Right forelimb (tissue), 1 donor: Measurements from ENCODE around the gene LRRC8D.

Experiments used
- DNase-seq: peaks from one replicate; pipeline ENCODE4 v3.0.0-alpha.2; 2018

The LRRC8D gene

DNA sequence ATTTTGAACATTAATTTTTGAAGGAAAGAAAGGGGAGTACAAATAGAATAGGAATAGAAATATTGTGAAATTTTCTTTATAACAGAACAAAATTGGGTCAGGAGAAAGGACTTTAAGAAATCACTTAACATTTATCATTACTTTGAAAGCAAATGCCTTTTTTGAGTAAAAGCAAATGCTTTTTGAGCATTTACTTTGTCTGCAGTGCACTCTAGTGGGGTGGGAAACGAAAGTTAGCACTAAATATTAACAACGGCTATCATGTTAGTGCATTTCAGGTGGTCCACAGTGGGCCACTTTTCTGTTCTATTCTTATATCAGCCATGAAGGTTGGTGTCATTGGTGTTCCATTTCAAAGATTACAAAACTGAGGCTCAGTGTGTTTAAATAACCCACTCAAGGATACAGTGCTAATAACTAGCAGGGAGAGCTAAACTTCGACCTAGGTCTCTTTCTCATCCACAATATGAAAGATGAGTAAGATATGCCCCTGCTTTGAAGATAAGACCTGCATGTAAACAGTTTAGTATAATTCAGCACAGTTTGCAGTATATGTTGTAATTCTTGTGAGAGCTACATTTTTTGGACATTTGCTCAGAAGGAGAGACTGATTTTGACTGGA lies 13.4 kb downstream of the LRRC8D start:
- DNase-seq, result no peak

DNA sequence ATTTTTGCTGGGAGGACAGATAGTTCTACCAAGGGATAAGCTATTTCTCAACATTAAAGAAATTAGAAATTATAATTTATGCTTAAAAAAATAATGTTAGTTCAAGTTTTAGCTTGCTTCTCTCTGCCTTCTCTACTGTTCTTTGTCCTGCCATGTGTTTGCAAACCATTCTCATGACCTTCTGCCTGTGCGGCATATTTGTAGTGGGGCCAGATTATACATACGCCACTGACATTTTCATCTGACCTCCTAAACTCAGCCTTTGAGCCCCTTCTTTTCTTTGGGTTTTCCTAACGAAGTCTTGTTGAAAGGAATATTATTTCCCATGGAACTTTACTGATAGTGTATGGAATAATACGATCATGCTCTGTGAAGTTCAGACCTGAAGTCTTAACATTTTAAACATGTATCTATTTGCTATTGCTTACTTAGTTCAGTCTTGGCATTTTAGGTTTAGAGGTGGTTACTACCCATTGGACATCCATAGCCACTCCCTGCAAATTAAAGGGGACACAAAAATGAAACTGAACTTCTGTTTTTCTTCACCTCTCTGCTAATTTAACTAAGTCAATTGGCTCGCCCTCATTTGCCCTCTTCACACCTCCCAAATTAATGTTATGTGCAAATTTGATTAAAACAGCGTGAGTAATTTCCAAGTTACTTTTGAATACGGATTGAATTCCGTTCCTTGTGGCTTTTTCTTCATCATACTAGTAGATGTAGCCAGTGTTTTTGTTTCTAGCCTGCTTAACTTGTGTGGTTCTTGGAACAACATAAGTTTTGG lies 15.6 kb downstream of the LRRC8D start:
- DNase-seq, result no peak

DNA sequence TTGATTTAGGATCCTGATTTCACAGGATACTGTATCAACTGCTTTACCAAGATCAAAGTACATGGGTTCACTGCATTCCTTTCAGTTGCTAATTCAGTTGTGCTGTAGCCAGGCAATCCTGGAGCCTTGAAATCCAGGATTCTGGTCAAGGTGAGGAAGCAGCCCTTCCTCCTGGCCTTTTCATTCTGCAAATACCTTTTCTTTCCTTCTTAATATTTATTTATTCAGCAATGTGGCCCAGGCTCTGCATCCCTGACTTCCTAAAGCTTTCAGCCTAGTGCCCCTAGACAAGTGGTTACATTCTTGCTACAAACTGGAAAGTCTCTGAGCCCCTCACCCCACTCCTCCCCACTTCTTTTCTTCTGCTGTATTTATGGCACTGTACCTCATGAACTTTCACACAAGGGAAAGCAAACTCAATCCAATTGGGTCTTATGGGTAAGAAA lies 16.2 kb downstream of the LRRC8D start:
- DNase-seq, result no peak

DNA sequence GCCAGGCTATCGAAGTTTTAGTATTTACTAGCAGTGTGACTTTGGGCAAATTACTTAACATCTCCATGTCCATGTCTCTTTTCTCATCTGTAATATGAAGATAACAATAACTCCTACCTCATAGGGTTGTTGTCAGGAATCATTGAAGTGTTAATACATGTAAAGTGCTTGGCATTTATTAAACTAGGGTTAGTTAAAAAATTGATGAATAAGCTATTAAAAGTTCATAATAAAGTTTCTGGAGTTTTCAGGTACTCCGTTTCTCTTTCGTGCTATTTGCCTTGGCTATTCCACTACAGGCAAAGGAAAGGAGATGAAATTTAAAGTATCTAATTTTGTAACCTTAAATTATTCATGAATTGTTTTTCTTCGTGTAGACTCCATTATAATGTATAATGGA lies 16.7 kb downstream of the LRRC8D start:
- DNase-seq, result no peak

DNA sequence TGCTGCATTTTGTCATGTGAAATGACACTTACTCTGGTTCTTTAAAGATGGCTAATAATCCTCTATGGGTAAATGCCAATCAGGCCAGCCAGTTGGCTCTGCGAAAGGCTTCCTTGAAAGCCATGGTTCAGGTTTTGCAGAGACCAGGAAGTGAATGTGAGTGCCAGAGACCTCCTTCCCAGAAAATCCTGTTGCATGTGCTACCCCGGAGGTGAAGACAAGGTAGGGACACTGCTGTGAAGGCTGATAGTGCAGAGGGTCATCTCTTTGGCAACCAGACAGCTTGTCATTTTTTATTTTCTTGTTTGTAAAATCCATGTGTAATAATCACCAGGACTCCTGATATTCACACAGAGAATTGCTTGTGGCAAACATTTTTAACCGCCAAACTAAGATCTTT lies 18.7 kb downstream of the LRRC8D start:
- no peak for DNase-seq

DNA sequence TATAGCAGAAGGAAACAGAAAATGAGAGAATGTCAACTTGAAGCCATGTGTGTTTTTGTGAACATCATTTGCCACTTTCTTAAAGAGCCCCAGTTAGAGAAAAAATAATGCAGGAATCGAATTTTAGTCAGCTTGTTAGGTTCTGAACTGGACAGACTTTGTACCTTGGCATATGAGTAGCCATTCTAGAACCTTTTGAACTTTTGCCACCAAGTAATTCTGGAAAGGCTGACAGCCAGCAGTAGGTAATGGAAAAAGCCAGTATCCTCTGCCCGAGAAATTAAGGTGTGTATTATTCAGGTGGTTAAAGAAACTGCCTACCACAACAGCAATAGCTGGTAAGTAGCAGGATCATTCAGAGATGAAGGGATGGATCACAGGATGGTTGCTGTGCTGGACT lies 20.7 kb downstream of the LRRC8D start:
- no peak for DNase-seq

DNA sequence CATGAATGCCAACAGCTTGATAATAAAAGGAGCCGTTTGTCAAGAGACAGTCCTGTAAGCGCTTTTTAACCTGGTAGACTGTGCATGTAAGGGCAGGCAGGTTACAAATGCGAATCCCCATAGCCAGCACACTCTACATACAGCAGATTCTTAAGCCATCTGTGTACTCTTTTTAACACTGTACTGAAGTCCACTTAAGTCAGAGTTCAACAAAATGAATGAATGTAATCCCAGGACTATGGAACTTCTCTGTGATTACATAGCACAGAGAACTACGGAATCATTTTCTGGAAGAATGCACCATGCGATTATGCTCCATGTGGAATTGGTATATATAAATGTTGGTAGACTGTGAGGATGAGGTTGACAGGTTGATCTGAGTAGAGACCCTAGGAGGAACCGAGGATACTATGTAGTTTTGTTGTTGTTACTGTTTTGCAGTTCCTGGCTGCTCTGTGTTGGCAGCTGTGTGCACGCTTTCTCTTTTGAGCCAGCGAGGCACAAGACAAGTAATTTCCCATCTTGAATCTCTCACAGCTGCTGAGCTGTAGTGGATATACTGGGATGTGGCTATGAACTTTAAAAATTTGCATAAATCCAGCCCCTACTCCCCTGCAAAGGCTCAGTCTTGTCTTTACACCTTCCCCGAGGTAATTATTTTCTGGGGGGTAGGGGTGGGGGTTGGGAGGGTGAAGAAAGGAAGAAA lies 21.9 kb downstream of the LRRC8D start:
- DNase-seq, result no peak

DNA sequence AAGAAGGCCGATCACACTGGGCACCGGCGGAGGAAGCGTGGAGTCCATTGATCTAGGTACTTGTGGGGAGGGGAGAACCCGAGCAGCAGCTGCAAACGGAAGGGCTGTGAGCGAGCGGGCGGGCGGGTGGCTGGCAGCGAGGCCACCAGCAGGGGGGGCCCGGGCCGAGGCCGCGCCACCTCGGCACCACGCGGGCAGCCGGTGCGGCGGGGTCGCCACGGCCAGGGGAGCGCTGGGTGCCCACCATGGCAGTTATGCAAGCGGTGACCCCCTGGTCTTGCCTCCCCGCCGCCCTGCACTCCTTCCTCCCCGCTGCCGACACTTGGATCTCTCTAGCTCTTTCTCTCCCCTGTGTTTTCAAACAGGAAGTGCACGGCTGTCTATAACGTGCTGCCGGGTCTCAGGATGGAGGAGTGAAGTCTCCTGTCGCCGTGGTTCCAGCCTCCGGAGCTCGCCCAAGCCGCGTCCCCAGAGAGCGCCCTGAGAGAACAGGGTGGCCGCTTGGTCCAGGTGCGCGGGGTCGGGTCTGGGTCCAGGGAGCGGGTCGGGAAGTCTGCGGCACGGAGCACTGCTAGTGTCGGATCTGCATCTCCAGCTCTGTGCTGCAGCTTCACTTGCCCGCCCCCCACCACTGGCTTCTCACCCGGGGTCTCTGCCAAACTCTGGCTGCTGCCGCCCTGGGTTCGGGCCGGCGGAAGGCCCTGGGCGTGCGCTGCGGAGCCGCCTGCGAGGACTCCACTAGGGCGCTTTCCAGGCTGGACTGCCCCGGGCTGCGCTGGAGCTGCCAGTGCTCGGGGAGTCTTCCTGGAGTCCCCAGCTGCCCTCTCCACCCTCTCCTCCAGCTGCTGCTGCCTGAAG lies 22.7 kb downstream of the LRRC8D start:
- DNase-seq, result peak; percentile 88

DNA sequence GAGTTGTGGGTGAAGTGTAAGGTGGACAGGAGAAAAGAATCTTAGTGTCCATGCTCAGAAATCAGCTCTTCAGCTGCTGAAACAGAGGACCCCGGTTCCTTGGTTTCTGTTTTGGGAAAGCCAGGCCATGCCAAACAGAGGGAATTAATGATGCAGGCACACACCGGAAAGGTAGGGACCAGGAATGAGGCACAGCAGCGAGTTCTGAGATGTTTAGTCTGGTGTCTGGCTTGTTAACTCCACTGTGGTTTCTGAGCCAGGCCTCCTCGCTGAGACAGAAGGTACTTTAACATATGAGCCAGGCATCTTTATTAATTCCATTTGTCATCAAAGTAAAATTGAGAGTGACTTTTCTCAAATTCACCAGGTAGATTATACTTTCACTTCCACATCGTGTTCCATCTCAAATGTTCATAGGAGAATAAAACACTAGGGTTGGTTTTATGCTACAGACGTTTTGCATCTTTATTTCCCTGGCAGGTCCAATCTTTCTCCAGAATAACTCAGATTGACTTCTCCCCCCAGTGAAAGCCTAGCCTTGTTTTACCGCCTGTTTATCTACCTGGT lies 23.5 kb downstream of the LRRC8D start:
- no peak for DNase-seq

DNA sequence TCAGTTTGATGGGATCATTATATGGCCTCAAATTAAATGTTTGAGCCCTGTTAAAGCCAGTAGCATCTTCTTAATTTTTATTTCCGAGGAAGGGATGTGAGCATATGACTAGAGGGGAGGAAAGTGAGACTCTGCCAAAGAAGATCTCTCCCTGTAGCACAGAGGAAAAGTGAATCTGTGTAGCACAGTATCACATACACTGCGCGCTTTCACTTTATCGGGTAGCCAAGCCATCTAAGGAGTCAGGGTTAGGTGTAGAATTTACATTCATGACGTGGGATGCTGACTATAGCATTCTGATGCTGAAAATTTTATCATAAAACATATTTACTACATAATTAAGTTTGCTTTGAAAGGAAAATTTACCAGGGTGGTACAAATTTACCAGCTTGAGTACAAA lies 24.0 kb downstream of the LRRC8D start:
- DNase-seq, result no peak

DNA sequence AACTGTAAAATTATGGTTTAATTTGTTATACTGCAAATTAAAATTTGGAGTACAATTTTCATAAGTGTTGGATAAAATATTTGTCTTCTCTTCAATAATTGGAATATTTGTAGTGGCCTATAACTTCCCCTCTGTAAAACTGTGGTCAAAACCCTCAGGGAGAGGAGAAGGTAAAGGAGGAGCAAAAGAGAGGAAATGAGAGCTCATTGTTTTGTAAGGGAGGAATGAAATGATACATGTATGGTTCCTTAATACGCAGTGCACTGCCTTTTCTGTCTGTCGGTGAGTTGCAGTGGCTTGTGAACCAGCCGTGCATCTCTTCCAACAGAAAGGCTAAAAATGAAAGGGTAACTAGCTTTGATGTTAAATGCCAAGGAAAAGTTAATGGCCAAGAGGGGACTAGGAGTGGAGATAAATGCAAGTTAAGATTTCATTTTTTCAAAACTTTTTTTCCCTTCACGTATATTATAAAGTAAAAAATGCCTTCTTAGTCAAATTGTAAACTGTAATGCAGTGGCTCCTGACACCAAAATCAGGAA lies 26.4 kb downstream of the LRRC8D start:
- no peak for DNase-seq

DNA sequence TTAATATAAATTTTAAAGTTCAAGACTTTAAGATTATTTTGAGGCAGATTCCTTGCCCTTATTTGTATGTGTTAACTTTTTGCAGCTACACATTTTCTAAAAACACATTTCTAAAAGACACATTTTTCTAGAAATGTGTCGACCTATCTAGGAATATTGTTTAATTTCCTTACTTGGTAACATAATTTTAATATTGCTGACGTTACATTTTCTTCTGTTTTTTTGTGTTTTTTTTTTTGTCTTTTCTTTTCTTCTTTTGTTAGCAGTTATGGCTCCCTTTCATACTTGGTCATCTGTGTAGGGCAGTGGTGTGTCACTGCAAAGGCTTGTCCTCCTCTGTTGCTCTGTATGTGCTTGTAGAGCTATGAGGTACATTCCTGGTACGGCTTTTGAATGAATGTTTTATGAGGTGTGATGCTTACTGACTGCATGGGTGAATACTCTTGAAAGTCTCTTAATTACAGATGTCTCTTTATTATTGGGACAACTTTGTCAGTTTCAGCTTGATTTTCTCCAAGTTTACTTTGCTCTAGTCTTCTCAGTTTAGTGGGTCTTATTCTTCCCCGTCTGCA lies 30.1 kb downstream of the LRRC8D start:
- no peak for DNase-seq

DNA sequence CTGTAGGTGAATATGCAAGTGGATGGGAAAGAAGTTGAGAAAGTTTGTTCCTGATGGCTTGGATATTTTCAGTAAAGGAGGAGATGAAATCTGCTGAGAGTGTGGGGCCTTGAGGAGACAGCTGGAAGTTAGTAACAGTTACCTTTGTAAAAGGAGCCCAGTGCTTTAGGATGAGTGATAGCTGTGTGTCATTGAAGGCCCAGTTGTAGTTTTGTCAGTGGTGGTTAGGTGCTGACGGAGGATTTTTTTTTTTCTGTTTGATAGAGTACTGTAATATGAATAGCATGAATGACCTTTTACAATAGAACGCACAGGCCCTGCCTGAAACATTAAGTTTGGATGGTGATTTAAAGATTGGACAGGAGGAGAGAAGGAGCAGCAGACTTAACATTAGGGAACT lies 33.3 kb downstream of the LRRC8D start:
- DNase-seq, result no peak

DNA sequence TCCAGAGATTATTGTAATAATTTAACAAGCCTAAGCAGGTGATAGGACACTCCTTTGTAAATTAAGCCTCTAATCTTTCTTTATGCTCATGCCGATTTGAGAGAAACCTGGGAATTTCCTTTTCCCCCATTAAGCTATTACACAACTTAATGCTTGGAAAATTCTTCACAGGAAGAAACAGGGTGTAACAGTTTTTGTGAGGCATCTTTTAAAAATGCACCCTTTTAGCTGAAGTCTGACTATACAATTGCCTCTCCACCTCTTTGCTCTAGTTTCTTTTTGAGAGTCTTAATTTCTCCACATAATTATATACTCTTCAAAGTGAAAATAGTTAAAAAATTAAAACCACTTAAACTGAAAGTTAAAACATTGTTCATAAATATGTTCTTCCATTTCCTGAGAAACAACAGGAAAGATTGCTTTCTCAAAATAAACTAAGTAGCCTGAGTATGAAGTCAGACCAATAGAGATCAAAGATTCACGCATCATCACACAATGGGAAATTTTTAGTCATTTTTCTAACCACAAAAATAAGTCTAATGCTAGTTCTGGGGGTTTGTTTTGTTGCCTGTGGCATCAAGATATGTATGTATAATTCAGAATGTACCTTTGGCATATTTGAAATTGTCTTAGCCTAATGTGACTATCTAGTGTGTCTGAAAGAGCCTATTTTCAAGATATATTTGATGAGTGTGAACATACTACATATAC lies 34.7 kb downstream of the LRRC8D start:
- DNase-seq, result no peak

DNA sequence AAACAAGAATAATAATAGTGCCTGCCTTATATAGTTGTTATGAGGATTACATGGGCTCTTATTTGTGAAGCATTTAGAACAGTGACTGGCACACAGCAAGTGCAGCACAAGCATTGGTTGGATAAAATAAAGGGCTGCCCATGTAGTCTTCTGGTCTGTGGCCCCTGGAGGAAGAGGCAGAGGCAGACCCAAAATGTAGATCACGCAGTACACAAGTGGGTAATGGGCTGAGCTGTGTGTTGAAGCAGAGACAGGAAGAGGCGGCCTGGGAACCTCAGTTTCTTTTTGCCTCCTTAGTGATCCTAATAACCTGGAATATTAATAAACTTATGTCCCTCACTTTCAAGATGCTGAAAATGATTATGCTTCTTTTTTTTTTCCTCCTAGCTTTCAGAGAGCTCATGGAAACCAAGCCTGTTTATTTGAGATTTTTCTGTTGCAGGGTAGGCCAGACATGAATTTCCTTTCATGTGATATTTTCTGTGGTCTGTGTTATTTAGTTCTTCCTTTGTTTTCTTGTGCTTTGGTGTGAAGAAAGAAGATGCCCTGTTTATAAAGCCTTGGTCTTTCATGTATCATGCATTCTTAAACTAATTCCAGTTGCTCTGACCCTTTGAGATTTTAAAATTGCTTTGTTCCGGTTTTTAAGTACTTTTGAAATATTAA lies 42.5 kb downstream of the LRRC8D start:
- DNase-seq, result no peak

DNA sequence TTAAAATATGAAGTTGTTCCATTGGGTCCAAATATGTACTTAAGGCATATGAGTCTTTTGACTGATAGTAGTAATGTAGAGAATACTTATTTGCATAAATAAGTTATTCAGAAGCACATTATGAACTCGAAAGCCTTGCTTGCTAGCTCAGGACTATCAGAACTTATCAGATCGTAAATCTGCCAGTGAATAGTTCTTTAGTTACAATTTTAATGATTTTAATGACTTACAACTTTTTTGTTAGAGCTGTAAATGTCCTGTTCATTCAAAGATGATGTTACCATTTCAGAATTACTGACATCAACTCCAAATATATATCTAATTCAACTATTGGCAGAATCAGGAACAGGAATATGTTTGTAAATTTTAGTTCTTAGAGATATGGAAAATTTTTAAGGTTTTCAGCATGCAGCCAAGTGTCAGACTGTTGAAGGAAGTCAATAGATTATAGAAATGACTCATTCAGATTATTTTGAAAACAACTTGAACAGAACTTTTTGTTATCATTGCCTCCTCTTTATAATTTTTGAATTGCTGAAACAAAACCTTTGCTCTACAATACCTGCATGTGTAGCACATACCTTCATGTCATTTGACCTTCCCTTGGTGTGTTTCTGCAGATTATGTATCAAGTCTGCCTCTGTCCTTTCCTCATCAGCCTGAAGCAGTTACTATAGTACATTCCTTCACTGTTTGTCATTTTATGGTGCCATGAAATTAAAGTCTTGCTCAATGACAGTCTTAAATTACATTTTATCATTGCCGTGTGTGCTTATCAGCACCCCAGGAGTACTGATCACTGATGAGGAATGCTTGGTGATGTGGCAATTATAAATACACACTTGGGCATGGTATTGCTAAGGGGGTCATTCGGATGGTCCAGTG lies 44.9 kb downstream of the LRRC8D start:
- no peak for DNase-seq

DNA sequence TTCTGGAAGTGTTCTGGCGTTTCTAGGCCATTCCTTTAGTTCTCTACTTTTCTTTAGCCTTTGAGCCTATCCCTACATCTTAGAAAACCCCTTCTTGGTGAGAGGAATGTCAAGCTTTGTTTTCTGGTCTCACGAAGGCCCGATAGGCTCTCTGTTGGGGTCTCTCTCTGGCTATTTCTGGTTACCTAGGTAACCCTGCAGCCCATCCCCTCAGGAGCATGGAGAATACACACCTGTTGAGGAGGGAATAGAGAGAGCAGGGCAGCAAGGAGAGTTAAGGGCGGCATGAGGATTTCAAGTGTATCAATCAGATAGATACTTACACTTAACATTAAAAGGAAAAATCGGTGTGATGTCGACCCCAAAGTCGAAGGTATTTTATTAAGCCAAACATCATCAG lies 45.7 kb downstream of the LRRC8D start:
- DNase-seq, result no peak

DNA sequence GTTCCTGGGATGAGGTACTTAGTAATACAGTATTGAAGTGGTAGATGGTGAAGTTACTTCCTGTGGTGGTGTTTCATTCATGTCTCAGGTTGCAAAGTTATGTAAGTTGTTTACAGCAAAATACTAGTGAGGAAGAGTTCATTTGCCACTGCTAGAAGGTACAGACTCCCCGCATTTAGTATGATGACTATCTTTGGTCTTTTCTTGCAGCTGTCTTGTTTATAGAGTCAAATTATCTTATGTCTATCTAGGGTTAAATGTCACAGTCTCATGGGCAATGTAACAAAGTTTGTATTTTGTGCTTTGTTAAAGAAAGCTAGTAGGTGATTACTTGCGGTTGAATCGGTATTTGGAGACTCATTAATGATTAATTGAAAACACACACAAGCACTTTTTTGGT lies 50.2 kb downstream of the LRRC8D start:
- no peak for DNase-seq

DNA sequence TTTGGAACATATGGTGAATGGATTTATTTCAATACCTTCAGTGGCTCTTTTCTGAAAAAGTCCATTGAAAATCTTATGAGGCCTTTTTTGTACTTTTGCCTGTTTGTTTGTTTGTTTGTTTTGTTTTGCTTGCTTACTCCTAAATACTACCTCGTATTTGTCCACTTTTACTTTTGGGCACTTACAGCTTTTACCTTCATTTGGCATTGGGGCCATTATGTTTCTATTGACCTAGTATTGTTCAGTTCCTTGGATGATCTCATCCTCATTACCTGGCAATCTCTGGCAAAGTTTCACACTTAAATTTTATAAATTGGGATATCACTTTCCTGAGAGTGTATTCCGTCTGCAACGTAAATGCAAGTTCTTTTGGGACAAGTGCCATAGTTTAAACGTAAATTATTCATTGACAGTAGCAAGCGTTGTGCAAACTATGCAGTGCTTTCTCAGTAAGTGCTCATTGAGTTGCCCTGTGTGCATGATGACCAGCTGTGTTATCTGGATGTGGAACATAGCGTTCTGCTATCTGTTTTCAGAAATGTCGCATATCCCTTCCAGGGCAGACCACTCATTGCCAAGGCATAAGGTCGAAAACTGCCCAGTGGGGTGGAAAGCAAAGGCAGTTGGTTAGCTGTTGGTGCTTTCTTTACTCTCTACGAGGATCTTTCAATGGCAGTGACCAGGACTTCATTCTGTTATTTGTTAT lies 51.1 kb downstream of the LRRC8D start:
- DNase-seq, result no peak
